Activated B cell treated with CpG ODN at 0.5 μM for 24 hours (primary cell): ENCODE measurements around the gene RTP3. TPM values are rescaled to one million over a fixed set of nuclear protein-coding genes. Genes with fewer than 3 reads are reported as not detected.
"Not testable (repeated sequence)": the region's sequence is repeated elsewhere in the genome, so short reads cannot be mapped to it uniquely, and the experiment has no call there.

ENCODE experiments used
- ATAC-seq: fragments of 200-7000 bp; cut with Tn5 transposase; one replicate; pipeline ENCODE4 v1.10.0; 2021; ENCODE audit warnings: low read depth, mild to moderate bottlenecking, moderate library complexity
- CTCF ChIA-PET: fragments of 350-600 bp; sonication (Branson Sonifier 250); formaldehyde crosslinking; loops from one replicate; lab custom pipeline; 2021; ENCODE audit warnings: antibody characterized with exemption; lab: Charles Lee
- POLR2A ChIA-PET: fragments of 350-600 bp; sonication (Branson Sonifier 250); formaldehyde crosslinking; loops from one replicate; lab custom pipeline; 2021; ENCODE audit warnings: antibody characterized with exemption; lab: Charles Lee
- DNase-seq: peaks from one replicate; pipeline ENCODE4 v3.0.0; 2022
- H3K27ac Mint-ChIP-seq: one replicate; pipeline ENCODE4 v1.8.0; 2020; ENCODE audit warnings: mixed read lengths
- H3K27me3 Mint-ChIP-seq: one replicate; pipeline ENCODE4 v1.8.0; 2021; ENCODE audit warnings: mixed read lengths
- H3K36me3 Mint-ChIP-seq: one replicate; pipeline ENCODE4 v1.8.0; 2021; ENCODE audit warnings: low read depth, mixed read lengths
- H3K4me1 Mint-ChIP-seq: one replicate; pipeline ENCODE4 v1.8.0; 2021; ENCODE audit warnings: mixed read lengths
- H3K4me3 Mint-ChIP-seq: one replicate; pipeline ENCODE4 v1.8.0; 2020; ENCODE audit warnings: mild to moderate bottlenecking, mixed read lengths
- H3K9me3 Mint-ChIP-seq: one replicate; pipeline ENCODE4 v1.8.0; 2020; ENCODE audit warnings: mixed read lengths
- CTCF ChIP-seq: fragments of 200-600 bp; IDR thresholded peaks from one replicate; pipeline ENCODE4 v1.8.0; 2022; ENCODE audit warnings: antibody characterized with exemption, mild to moderate bottlenecking
- intact Hi-C: fragments of 100-400 bp; cut with micrococcal nuclease; formaldehyde crosslinking; loops from one replicate; pipeline ENCODE4 v1.15.1; 2024
- total RNA-seq: library from RNA; stranded (reverse); gene quantifications from 2 replicates; pipeline ENCODE4 v1.2.3, GENCODE V29; 2022

The RTP3 gene
- total RNA-seq, 1 donor from 2014 or later: not detected

- Mint-ChIP-seq H3K27me3 (peaks cover 6% of the 10 kb centered on the region), H3K27ac (no peak overlapping the region), H3K4me1 (peaks cover 52% of the 10 kb centered on the region), H3K4me3 (peak overlapping the region; percentile 25), H3K9me3 (no peaks in the 10 kb centered on the region), H3K36me3 (no peaks in the 10 kb centered on the region)
- intact Hi-C loops: loop anchor here (2.0 to 10.0 kb wide), 4 partner anchors 15 to 691 kb away; partner anchors contain the start of genes CCDC12, FYCO1, LZTFL1 and NBEAL2
- DNase-seq (no peak), ATAC-seq (no peak)
- ChIA-PET POLR2A (interaction anchor here (1.4 kb wide), 1 partner anchor 47 kb away, joined by 3 read pairs; no protein-coding TSS in a partner anchor), CTCF (interaction anchor here (1.5 kb wide), 1 partner anchor 23 kb away, joined by 4 read pairs; no protein-coding TSS in a partner anchor)
- TF ChIP-seq CTCF: no peak
These were observed 38.0 kb downstream of the RTP3 start for GRCh38 chr3:46535746-46536145.

GRCh38 chr3:46536758-46537157 lies 39.0 kb downstream of the RTP3 start:
- Mint-ChIP-seq H3K36me3 (no peaks in the 10 kb centered on the region), H3K4me1 (peaks cover 59% of the 10 kb centered on the region), H3K27ac (peak overlapping the region; percentile 65), H3K9me3 (no peaks in the 10 kb centered on the region), H3K27me3 (peaks cover 2% of the 10 kb centered on the region), H3K4me3 (peak overlapping the region; percentile 44)
- ChIA-PET POLR2A (interaction anchor here (3.2 kb wide), 1 partner anchor 8 kb away, joined by 13 read pairs; no protein-coding TSS in a partner anchor), CTCF (interaction anchor here (4.6 to 6.8 kb wide), 2 partner anchors 22 to 47 kb away, joined by 35 to 101 read pairs; no protein-coding TSS in a partner anchor)
- ATAC-seq (no peak), DNase-seq (no peak)
- intact Hi-C loops: loop anchor here (2.0 to 10.0 kb wide), 4 partner anchors 16 to 692 kb away; partner anchors contain the start of genes CCDC12, FYCO1, LZTFL1 and NBEAL2
- TF ChIP-seq CTCF: no peak

- DNase-seq: no peak
- ATAC-seq: no peak
- peaks cover 2% of the 10 kb centered on the region for H3K27me3 Mint-ChIP-seq
- no peaks in the 10 kb centered on the region for H3K36me3 Mint-ChIP-seq
- ChIA-PET POLR2A (interaction anchor here (3.2 kb wide), 1 partner anchor 9 kb away, joined by 13 read pairs; no protein-coding TSS in a partner anchor), CTCF (interaction anchor here (1.1 to 6.8 kb wide), 4 partner anchors 21 to 54 kb away, joined by 3 to 101 read pairs (median 22); no protein-coding TSS in a partner anchor)
- peak overlapping the region; percentile 65 for H3K27ac Mint-ChIP-seq
- intact Hi-C loops: loop anchor here (2.0 to 10.0 kb wide), 4 partner anchors 17 to 693 kb away; partner anchors contain the start of genes CCDC12, FYCO1, LZTFL1 and NBEAL2
- H3K9me3 Mint-ChIP-seq: no peaks in the 10 kb centered on the region
- no peak for TF ChIP-seq CTCF
- H3K4me3 Mint-ChIP-seq: no peak overlapping the region
- H3K4me1 Mint-ChIP-seq: peaks cover 65% of the 10 kb centered on the region
These were observed 39.5 kb downstream of the RTP3 start for GRCh38 chr3:46537316-46537715.

- ChIA-PET CTCF (interaction anchor here (1.1 to 6.8 kb wide), 6 partner anchors 21 to 88 kb away, joined by 3 to 101 read pairs (median 8); no protein-coding TSS in a partner anchor), POLR2A (interaction anchor here (1.0 to 3.2 kb wide), 4 partner anchors 9 to 92 kb away, joined by 4 to 13 read pairs (median 7); no protein-coding TSS in a partner anchor)
- intact Hi-C loops: loop anchor here (2.0 to 10.0 kb wide), 8 partner anchors 17 to 745 kb away; partner anchors contain the start of genes CCDC12, FYCO1, KIF9 and KLHL18
- H3K27ac Mint-ChIP-seq: peak overlapping the region; percentile 90
- ATAC-seq (no peak), DNase-seq (no peak)
- H3K4me1 Mint-ChIP-seq: peaks cover 68% of the 10 kb centered on the region
- H3K4me3 Mint-ChIP-seq: peak overlapping the region; percentile 65
- peaks cover 2% of the 10 kb centered on the region for H3K27me3 Mint-ChIP-seq
- TF ChIP-seq CTCF: no peak
- H3K9me3 Mint-ChIP-seq: no peaks in the 10 kb centered on the region
- no peaks in the 10 kb centered on the region for H3K36me3 Mint-ChIP-seq
These were observed 40.0 kb downstream of the RTP3 start for GRCh38 chr3:46537779-46538178.

GRCh38 chr3:46538425-46538802 lies 40.6 kb downstream of the RTP3 start:
- not testable (repeated sequence) for DNase-seq, H3K27me3 Mint-ChIP-seq, H3K9me3 Mint-ChIP-seq, ATAC-seq, H3K36me3 Mint-ChIP-seq
- ChIA-PET POLR2A (interaction anchor here (0.5 to 3.2 kb wide), 16 partner anchors 10 to 706 kb away, joined by 3 to 23 read pairs (median 6); partner anchors contain the start of gene RTP3), CTCF (interaction anchor here (1.1 to 6.8 kb wide), 8 partner anchors 13 to 91 kb away, joined by 3 to 101 read pairs (median 4); no protein-coding TSS in a partner anchor)
- intact Hi-C loops: loop anchor here (2.0 to 10.0 kb wide), 7 partner anchors 34 to 744 kb away; partner anchors contain the start of genes CCDC12, FYCO1, KIF9 and KLHL18
- Mint-ChIP-seq H3K4me1 (peaks cover 71% of the 10 kb centered on the region), H3K27ac (peak overlapping the region; percentile 90), H3K4me3 (peak overlapping the region; percentile 65)
